SU-DHL-6 (cell line): Measurements from ENCODE around the gene TBL2.

Experiments used
- CTCF ChIP-seq: fragments of 200-600 bp; sonication (generic); IDR thresholded peaks from one replicate; pipeline ENCODE4 v1.5.1; 2017; ENCODE audit warnings: antibody characterized with exemption, mild to moderate bottlenecking, low read length, moderate library complexity; ENCODE audit not compliant: insufficient read depth, poor library complexity, severe bottlenecking
- EZH2phosphoT487 ChIP-seq: fragments of 200-600 bp; sonication (generic), shearing (Covaris generic); conservative IDR thresholded peaks from 2 replicates; pipeline ENCODE4 v1.6.1; 2018; ENCODE audit warnings: mild to moderate bottlenecking, antibody characterized with exemption, low read length, moderate library complexity, mixed read lengths

GRCh38 chr7:73544678-73545077 lies 33.7 kb downstream of the TBL2 start:
- TF ChIP-seq CTCF: no peak
- TF ChIP-seq EZH2phosphoT487: no peak
